Neural cell (in vitro differentiated cells): Measurements from ENCODE around the gene EFR3B. TPM values are rescaled to one million over a fixed set of nuclear protein-coding genes. Genes with fewer than 3 reads are reported as not detected.

Experiments
- H2AFZ ChIP-seq: fragments of 200-600, 300-800 bp; sonication (generic), shearing (Covaris generic); 2 replicates; pipeline ENCODE4 v1.6.0; 2014; ENCODE audit warnings: low read depth, mild to moderate bottlenecking, antibody characterized with exemption, low read length, moderate library complexity
- H3F3A ChIP-seq: fragments of 200-600 bp; shearing (Covaris generic); 2 replicates; pipeline ENCODE4 v1.6.1; 2016; ENCODE audit warnings: mild to moderate bottlenecking, moderate library complexity, mixed read lengths, antibody characterized with exemption, low read length; ENCODE audit not compliant: insufficient read depth, poor library complexity, severe bottlenecking
- H3K27ac ChIP-seq: fragments of 200-600, 300-800 bp; sonication (generic), shearing (Covaris generic); 2 replicates; pipeline ENCODE4 v1.5.1; 2014; ENCODE audit warnings: mild to moderate bottlenecking, low read length, moderate library complexity
- H3K27me3 ChIP-seq: fragments of 300-800, 200-600 bp; sonication (generic), shearing (Covaris generic); 2 replicates; pipeline ENCODE4 v1.6.0; 2014; ENCODE audit warnings: mild to moderate bottlenecking, low read depth, low read length, moderate library complexity; ENCODE audit not compliant: insufficient read depth
- H3K36me3 ChIP-seq: fragments of 300-800, 200-600 bp; sonication (generic), shearing (Covaris generic); 2 replicates; pipeline ENCODE4 v1.5.1; 2014; ENCODE audit warnings: mild to moderate bottlenecking, antibody characterized with exemption, low read length, moderate library complexity; ENCODE audit not compliant: insufficient read depth
- H3K4me2 ChIP-seq: fragments of 300-800, 200-600 bp; sonication (generic), shearing (Covaris generic); 2 replicates; pipeline ENCODE4 v1.6.0; 2014; ENCODE audit warnings: mild to moderate bottlenecking, low read length
- H3K4me3 ChIP-seq: fragments of 300-800, 200-600 bp; sonication (generic), shearing (Covaris generic); 2 replicates; pipeline ENCODE4 v1.5.1; 2014; ENCODE audit warnings: mild to moderate bottlenecking, low read length, moderate library complexity
- H3K79me2 ChIP-seq: fragments of 200-600 bp; shearing (Covaris generic); replicated peaks from 2 replicates; pipeline ENCODE4 v1.6.0; 2014; ENCODE audit warnings: mild to moderate bottlenecking, low read length, moderate library complexity; ENCODE audit not compliant: insufficient read depth
- H3K9ac ChIP-seq: fragments of 300-800, 200-600 bp; sonication (generic), shearing (Covaris generic); 2 replicates; pipeline ENCODE4 v1.6.1; 2016; ENCODE audit warnings: mild to moderate bottlenecking, low read length, mixed read lengths
- H3K9me2 ChIP-seq: fragments of 200-600 bp; shearing (Covaris generic); 2 replicates; pipeline ENCODE4 v1.6.1; 2016; ENCODE audit warnings: mild to moderate bottlenecking, low read length, mixed read lengths; ENCODE audit not compliant: insufficient read depth
- H3K9me3 ChIP-seq: fragments of 200-600, 300-800 bp; sonication (generic), shearing (Covaris generic); 2 replicates; pipeline ENCODE4 v1.6.1; 2016; ENCODE audit warnings: mild to moderate bottlenecking, mixed run types, low read length, moderate library complexity, mixed read lengths
- H4K20me1 ChIP-seq: fragments of 200-600 bp; shearing (Covaris generic); 2 replicates; pipeline ENCODE4 v1.6.1; 2016; ENCODE audit warnings: mild to moderate bottlenecking, mixed run types; ENCODE audit not compliant: insufficient read depth
- EP300 ChIP-seq: fragments of 450-650 bp; conservative IDR thresholded peaks from 2 replicates; pipeline ENCODE4 v1.6.1; 2014; ENCODE audit warnings: antibody characterized with exemption, mild to moderate bottlenecking, moderate library complexity; ENCODE audit not compliant: poor library complexity, severe bottlenecking
- EZH2 ChIP-seq: fragments of 200-600, 300-800 bp; shearing (Covaris generic), sonication (generic); IDR thresholded peaks from 2 replicates; pipeline ENCODE4 v1.6.1; 2014; ENCODE audit warnings: antibody characterized with exemption, low read length, borderline replicate concordance, mild to moderate bottlenecking; ENCODE audit not compliant: insufficient read depth, poor library complexity, severe bottlenecking
- MXI1 ChIP-seq: fragments of 450-650 bp; conservative IDR thresholded peaks from 2 replicates; pipeline ENCODE4 v1.6.1; 2014; ENCODE audit warnings: antibody characterized with exemption, mild to moderate bottlenecking; ENCODE audit not compliant: poor library complexity, severe bottlenecking
- POLR2AphosphoS5 ChIP-seq: IDR thresholded peaks from 2 replicates; pipeline ENCODE4 v1.6.1; 2012
- RAD21 ChIP-seq: fragments of 450-650 bp; conservative IDR thresholded peaks from 2 replicates; pipeline ENCODE4 v1.6.1; 2014; ENCODE audit warnings: antibody characterized with exemption, mild to moderate bottlenecking, moderate library complexity
- SMC3 ChIP-seq: fragments of 450-650 bp; conservative IDR thresholded peaks from 2 replicates; pipeline ENCODE4 v1.6.1; 2014; ENCODE audit warnings: antibody characterized with exemption, mild to moderate bottlenecking, moderate library complexity; ENCODE audit not compliant: poor library complexity
- TAF1 ChIP-seq: IDR thresholded peaks from 2 replicates; pipeline ENCODE4 v1.6.1; 2012; ENCODE audit warnings: low read depth
- polyA plus RNA-seq: library from polyadenylated mRNA; depleted of rRNA; stranded (reverse); fragments of >200 nt; gene quantifications from 2 replicates; pipeline ENCODE4 v1.2.3, GENCODE V29; 2014
- TF ChIP-seq, protein P1 (sequence below): IDR thresholded peaks from 2 replicates; pipeline ENCODE4 v1.6.1; 2012; ENCODE audit warnings: borderline replicate concordance
- TF ChIP-seq, protein P2 (sequence below): fragments of 450-650 bp; IDR thresholded peaks from 2 replicates; pipeline ENCODE4 v1.5.1; 2014; ENCODE audit warnings: antibody characterized with exemption, mild to moderate bottlenecking, moderate library complexity; ENCODE audit not compliant: poor library complexity, severe bottlenecking

The EFR3B gene
- polyA plus RNA-seq, 1 donor from 2014 or later: 29.3 TPM

DNA sequence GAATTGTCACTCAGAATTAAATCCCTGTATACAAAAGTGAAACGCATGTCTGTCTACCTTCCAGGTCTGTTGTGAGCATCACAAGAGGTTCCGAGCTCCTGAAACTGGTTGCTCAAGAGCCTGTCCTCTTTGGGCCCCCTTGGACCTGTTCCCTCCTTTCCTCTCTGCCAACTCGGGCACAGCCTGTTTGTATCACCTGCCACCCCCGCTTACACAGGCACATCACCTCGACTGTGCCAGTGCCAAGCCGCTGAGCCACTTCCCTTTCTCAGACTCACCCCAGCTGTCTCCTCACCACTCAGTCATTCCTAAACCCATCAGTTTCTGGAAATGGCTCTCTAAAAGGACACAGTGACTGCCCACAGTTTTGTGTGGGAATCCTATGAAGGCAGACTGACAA lies 3.1 kb downstream of the EFR3B start:
- H3K4me2 ChIP-seq: no peak overlapping the region
- H3K4me3 ChIP-seq: no peak overlapping the region
- no peak overlapping the region for H2AFZ ChIP-seq
- TF ChIP-seq, protein P1, sequence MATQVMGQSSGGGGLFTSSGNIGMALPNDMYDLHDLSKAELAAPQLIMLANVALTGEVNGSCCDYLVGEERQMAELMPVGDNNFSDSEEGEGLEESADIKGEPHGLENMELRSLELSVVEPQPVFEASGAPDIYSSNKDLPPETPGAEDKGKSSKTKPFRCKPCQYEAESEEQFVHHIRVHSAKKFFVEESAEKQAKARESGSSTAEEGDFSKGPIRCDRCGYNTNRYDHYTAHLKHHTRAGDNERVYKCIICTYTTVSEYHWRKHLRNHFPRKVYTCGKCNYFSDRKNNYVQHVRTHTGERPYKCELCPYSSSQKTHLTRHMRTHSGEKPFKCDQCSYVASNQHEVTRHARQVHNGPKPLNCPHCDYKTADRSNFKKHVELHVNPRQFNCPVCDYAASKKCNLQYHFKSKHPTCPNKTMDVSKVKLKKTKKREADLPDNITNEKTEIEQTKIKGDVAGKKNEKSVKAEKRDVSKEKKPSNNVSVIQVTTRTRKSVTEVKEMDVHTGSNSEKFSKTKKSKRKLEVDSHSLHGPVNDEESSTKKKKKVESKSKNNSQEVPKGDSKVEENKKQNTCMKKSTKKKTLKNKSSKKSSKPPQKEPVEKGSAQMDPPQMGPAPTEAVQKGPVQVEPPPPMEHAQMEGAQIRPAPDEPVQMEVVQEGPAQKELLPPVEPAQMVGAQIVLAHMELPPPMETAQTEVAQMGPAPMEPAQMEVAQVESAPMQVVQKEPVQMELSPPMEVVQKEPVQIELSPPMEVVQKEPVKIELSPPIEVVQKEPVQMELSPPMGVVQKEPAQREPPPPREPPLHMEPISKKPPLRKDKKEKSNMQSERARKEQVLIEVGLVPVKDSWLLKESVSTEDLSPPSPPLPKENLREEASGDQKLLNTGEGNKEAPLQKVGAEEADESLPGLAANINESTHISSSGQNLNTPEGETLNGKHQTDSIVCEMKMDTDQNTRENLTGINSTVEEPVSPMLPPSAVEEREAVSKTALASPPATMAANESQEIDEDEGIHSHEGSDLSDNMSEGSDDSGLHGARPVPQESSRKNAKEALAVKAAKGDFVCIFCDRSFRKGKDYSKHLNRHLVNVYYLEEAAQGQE: no peak
- TF ChIP-seq TAF1 (no peak), MXI1 (no peak), POLR2AphosphoS5 (no peak), RAD21 (no peak), SMC3 (no peak), EZH2 (no peak), EP300 (no peak)
- TF ChIP-seq, protein P2, sequence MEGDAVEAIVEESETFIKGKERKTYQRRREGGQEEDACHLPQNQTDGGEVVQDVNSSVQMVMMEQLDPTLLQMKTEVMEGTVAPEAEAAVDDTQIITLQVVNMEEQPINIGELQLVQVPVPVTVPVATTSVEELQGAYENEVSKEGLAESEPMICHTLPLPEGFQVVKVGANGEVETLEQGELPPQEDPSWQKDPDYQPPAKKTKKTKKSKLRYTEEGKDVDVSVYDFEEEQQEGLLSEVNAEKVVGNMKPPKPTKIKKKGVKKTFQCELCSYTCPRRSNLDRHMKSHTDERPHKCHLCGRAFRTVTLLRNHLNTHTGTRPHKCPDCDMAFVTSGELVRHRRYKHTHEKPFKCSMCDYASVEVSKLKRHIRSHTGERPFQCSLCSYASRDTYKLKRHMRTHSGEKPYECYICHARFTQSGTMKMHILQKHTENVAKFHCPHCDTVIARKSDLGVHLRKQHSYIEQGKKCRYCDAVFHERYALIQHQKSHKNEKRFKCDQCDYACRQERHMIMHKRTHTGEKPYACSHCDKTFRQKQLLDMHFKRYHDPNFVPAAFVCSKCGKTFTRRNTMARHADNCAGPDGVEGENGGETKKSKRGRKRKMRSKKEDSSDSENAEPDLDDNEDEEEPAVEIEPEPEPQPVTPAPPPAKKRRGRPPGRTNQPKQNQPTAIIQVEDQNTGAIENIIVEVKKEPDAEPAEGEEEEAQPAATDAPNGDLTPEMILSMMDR: no peak
- no peaks in the 10 kb centered on the region for H3K9me3 ChIP-seq
- H3K27me3 ChIP-seq: no peaks in the 10 kb centered on the region
- H3K36me3 ChIP-seq: no peaks in the 10 kb centered on the region
- no peaks in the 10 kb centered on the region for H4K20me1 ChIP-seq
- H3K79me2 ChIP-seq: peaks cover 21% of the 10 kb centered on the region
- H3F3A ChIP-seq: peaks cover 5% of the 10 kb centered on the region
- H3K27ac ChIP-seq: no peak overlapping the region
- no peak overlapping the region for H3K9ac ChIP-seq
- H3K9me2 ChIP-seq: no peaks in the 10 kb centered on the region

DNA sequence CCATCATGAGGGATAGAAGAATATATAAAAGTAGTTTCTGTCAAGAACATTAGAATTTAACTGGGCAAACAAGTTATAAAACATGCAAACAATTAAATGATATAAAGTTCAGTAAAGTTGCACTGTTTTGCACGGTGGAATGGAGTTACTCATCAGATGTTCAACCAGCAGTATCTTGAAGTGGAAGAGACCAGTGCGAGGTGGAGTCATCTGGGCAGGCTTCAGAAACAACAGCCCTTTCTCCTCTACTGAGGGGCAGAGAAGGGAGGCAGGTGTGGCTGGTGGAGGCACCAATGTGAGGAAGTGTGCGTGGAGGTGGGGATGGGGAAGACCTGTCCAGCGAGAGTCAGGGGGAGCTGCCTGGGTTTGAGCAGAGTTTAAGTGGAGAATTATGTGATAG lies 7.5 kb downstream of the EFR3B start:
- peaks cover 26% of the 10 kb centered on the region for H3K79me2 ChIP-seq
- no peak for TF ChIP-seq SMC3
- TF ChIP-seq, protein P1: no peak
- no peak for TF ChIP-seq POLR2AphosphoS5
- no peaks in the 10 kb centered on the region for H3K27me3 ChIP-seq
- H3F3A ChIP-seq: no peaks in the 10 kb centered on the region
- no peaks in the 10 kb centered on the region for H3K9me2 ChIP-seq
- no peaks in the 10 kb centered on the region for H3K9me3 ChIP-seq
- H3K27ac ChIP-seq: no peak overlapping the region
- H4K20me1 ChIP-seq: no peaks in the 10 kb centered on the region
- H3K9ac ChIP-seq: no peak overlapping the region
- H2AFZ ChIP-seq: no peak overlapping the region
- H3K4me2 ChIP-seq: no peak overlapping the region
- H3K36me3 ChIP-seq: no peaks in the 10 kb centered on the region
- no peak overlapping the region for H3K4me3 ChIP-seq
